Activated naive CD4-positive, alpha-beta T cell (primary cell): Measurements from ENCODE around the gene ABCB10.
A peak's percentile ranks its signal among the peaks of the same experiment; 100 is the strongest.
"Not testable (repeated sequence)": the region's sequence is repeated elsewhere in the genome, so short reads cannot be mapped to it uniquely, and the experiment has no call there.

Experiments
- DNase-seq, 4 experiments: peaks; one replicate each; lab custom pipeline; 2025; lab: John Stamatoyannopoulos, UW

Gene ABCB10

GRCh38 chr1:229572286-229572685 lies 13.8 kb upstream of the ABCB10 start:
- no peak for DNase-seq

DNA sequence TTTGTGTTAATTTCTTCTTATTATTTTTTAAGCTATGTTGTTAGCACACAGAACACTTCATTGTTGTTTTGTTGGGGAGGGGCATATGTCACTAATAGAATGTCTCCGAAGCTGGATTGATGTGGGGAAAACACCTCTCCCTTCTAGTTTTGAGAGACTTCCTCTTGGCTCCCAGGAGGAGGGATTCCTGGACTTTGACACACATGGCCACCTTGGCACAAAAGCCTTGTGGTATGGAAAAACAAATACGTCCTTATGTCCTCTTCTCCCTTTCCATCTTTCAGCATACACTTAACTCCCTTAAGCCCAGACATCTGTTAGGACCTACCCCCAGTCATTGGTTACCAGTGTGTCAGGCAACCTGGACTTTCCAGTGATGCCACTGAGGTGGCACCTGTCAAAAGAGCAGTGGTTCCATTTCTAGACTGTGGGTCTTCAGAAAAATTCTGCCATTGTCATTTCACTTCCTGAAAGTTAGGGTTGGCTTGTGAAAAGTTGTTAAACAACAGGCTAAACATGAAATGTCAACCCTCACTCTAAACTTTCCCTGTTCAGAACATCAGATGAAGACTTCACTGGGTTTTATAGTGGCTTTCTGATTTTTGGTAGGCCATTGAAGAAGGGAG lies 12.5 kb upstream of the ABCB10 start:
- DNase-seq, result no peak

- DNase-seq, result no peak
Measured at GRCh38 chr1:229570305-229570704, 11.8 kb upstream of the ABCB10 start.

- DNase-seq, result no peak
Measured at GRCh38 chr1:229567109-229567868, 8.8 kb upstream of the ABCB10 start.

- DNase-seq, result no peak
Measured at GRCh38 chr1:229563701-229564100, 5.2 kb upstream of the ABCB10 start.

DNA sequence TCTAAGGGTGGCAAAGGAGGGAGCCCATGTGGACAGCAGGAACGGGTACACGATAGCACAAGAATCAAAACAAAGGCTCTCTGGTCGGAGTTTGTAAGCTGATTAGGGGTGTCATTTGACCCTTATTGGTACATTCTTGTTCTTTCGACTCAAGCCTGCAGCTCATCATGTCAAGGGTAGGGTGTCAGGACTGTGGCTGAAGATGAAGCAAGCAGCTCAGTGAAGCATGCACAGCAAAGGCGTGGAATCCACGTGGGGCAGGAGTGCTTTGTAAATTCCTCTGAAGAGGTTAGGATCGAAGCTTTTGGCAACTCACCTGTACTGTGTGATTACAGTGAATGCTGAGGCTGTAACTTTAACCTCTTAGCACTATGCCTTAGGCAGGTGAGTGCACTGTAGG lies 4.7 kb upstream of the ABCB10 start:
- no peak for DNase-seq

- DNase-seq, result no peak
Measured at GRCh38 chr1:229562686-229563085, 4.2 kb upstream of the ABCB10 start.

GRCh38 chr1:229561141-229561540 lies 2.6 kb upstream of the ABCB10 start:
- DNase-seq, result no peak

DNA sequence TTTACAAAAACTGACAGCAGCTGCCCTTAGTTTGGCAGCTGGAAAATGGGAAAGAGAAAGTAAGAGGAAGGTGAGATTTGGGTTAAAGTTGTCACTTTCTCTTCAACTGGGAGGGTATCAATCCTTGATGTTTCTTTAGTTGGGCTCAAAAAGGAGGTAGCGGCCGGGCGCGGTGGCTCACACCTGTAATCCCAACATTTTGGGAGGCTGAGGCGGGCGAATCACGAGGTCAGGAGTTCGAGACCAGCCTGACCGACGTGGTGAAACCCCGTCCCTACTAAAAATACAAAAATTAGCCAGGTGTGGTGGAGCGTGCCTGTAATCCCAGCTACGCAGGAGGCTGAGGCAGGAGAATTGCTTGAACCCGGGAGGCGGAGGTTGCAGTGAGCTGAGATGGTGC lies 1.6 kb upstream of the ABCB10 start:
- DNase-seq, result not testable (repeated sequence)

DNA sequence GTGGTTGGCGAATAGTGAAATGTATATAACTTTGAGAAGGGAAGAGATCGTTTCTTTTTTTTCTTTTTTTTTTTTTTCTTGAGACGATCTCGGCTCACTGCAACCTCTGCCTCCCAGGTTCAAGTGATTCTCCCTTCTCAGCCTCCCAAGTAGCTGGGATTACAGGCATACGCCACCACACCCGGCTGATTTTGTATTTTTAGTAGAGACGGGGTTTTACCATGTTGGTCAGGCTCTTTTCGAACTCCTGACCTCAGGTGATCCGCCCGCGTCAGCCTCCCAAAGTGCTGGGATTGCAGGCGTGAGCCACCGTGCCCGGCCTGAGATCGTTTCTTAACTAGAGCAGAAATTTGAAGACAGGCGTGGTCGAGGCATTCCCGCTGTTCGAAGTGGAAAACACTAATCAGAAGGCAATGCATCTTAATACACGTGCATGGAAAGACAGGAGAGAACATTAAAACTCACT lies 862 bp upstream of the ABCB10 start:
- not testable (repeated sequence) for DNase-seq

- DNase-seq, result peak in 2 of 4 experiments; percentile 9 to 17
Measured at GRCh38 chr1:229557913-229558414, 543 bp downstream of the ABCB10 start.

DNA sequence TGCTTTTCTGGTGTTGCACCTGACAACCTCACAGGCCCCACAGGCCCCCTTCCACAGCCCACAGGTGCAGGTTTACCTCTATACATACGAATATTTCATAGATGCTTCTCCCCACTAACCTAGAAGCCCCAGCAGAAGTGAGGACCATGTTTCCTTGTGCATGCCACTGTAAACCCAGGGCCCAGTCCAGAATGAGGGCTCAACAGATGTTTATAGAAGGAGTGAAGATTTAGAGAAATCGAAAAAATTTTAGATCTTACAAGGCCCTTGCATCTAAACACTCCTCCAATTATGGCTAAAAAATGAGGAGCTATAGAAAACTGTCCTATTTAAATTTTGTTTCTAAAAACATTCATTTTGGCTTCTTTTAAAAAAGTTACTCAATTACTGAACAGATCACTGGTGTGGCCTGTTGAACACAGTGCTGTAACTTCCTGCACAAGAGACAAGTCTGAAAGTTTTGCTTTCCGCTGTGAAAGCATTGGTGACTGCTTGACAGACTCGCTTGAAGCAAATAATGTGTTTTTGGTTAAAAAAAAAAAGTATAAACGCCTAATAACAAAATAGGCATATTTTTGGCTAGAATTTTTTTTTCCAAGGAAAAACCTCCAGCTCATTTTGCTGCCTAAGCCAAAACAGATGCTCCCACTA lies 1.2 kb downstream of the ABCB10 start:
- DNase-seq, result no peak

- no peak for DNase-seq
Measured at GRCh38 chr1:229554886-229555621, 3.5 kb downstream of the ABCB10 start.

DNA sequence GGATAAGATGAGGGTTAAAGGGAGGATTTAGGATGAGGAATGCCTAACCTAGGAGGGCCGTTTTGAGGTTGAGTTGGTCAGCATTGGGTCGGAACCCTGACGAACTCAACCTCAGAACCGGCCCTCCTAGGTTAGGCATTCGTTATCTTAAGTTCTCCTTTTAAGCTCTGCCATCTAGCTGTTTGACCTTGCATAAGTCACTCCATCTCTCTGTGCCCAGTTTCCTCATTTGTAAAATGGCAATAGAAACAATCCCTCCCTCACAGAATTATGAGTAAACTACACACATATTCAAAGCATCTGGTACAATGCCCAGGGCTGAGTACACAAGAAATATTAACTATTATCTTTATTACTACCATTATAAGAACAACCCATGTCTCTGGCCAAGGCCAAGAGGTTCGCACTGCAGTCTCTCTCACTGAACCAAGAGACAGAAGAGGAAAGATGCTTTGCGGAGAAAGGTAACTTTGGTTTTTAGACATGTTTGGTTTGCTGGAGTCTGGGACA lies 4.8 kb downstream of the ABCB10 start:
- DNase-seq, result no peak

- no peak for DNase-seq
Measured at GRCh38 chr1:229552732-229553131, 5.8 kb downstream of the ABCB10 start.

DNA sequence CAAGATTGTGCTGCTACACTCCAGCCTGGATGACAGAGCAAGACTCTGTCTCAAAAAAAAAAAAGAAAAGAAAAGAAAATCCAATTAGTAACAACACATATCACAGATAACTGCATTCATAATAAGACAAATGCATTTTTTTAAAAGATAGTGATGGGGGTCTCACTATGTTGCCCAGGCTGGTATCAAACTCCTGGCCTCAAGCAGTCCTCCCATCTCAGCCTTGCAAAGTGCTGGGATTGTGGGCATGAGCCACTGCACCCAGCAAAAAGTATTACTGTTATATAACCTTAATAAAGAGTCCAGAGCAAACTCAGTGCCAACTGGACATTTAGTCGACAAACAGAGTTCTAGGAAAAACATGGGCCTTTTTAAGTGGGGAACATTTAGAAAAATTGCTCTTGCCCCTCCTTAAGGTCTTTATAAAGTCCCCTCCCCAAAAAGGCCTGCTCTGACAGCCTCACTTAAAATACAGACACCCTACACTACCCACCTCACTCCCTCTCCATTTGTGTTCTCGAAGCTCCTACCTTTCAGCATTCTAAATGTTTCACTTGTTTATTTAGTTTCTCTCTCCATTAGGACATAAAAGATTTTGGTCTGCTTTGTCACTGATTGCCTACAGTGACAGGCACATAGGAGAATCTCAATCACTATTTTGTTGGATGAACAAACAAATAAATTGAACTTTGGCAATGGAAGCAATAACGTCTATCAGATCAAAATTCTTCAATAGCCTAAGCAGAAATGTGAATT lies 7.5 kb downstream of the ABCB10 start:
- DNase-seq, result no peak

DNA sequence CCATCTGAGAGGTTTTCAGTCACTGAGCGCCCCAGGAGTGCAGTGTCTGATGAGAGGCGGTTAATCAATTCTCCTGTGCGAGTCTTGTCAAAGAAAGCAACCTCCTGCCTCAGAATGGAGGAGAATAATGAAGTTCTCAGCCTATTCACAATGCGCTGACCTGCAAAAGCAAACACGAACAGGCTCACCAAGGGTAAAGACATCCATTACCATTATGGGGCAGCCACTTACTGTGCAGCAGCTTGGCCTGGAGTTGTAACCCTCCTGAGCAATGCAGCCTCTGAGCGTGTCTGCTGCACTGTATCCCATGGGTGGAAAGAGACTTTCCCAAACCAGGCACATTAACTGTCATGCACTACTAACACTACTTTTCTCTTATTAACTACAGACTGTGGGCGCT lies 11.0 kb downstream of the ABCB10 start:
- no peak for DNase-seq

GRCh38 chr1:229544587-229544986 lies 13.9 kb downstream of the ABCB10 start:
- DNase-seq, result no peak

DNA sequence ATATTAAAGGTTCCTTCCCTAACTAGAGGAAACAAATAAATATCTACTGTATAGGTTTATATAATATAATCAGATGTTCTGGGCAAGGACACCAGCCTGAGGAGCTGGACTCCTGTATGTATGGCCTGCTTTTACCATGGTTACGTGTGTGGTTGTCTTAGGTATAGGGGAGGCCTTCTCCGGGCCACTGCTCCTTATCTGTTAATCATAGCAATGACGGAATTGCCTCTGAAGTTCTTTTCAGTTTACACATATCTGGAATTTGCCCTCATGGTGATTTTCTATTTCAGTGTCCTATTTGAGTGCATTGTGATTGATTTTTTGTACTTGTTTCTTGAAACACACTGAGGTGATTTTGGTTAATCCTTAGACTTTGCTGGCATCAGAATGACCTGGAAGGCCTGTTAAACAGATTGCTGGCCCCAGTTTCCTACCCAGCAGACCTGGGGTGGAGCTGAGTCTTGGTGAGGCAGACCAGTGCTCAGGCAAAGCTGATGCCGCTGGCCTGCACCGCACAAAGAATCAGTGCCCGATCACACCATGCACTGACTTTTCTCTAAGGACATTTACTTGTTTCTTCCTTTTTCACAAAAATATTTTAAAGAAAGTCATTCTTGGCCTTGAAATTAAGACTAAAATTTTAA lies 18.5 kb downstream of the ABCB10 start:
- no peak for DNase-seq

DNA sequence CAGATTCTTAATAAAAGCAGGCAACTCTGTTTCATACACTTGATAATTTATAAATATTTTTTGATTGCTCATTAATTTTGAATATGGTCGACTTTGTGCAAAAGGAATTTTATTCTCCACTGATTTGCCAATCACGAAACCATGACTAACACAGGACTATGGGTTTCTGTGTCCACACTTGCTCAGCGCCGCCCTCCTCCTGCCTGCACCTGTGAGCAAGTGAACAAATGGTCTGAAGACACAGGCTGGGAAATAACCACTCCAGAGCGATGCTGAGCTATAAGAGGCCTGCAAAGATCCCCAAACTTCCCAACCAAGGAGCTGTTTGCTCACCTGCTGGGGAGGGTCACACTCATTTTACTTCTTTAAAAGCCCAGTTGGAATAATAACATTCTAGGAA lies 19.6 kb downstream of the ABCB10 start:
- no peak for DNase-seq

GRCh38 chr1:229537894-229538293 lies 20.6 kb downstream of the ABCB10 start:
- no peak for DNase-seq
